Activated CD4-positive, CD25-positive, alpha-beta regulatory T cell (primary cell): ENCODE measurements around the gene TNRC6A.
"Not testable (repeated sequence)": the region's sequence is repeated elsewhere in the genome, so short reads cannot be mapped to it uniquely, and the experiment has no call there.

Experiments
- DNase-seq, 4 experiments: peaks; one replicate each; lab custom pipeline; 2025; lab: John Stamatoyannopoulos, UW

Gene TNRC6A

GRCh38 chr16:24758373-24758772 lies 28.9 kb downstream of the TNRC6A start:
- no peak for DNase-seq

DNA sequence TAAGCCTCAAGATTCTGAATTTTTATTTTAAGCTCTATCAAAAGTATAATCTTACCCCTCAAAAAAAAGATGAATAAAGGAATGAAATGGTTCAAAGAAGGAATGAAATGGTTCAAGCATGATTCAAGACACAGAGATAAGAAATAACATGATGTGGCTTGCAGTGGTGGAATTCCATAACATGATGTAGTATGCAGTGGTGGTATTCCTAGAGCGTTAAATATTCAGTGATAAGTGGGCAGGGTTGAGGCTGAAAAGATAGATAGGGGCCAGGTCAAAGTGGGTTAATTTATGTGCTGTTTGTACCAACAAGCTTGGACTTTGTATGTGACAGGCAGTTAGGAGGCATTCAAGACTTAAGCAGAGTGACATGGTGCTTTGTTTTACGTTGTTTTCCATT lies 29.6 kb downstream of the TNRC6A start:
- DNase-seq: no peak

- no peak for DNase-seq
These were observed 32.1 kb downstream of the TNRC6A start for GRCh38 chr16:24761526-24761925.

GRCh38 chr16:24764916-24765315 lies 35.5 kb downstream of the TNRC6A start:
- no peak for DNase-seq

- DNase-seq: no peak
These were observed 36.6 kb downstream of the TNRC6A start for GRCh38 chr16:24766057-24766456.

GRCh38 chr16:24769806-24770205 lies 40.4 kb downstream of the TNRC6A start:
- no peak for DNase-seq

GRCh38 chr16:24771132-24771778 lies 41.8 kb downstream of the TNRC6A start:
- no peak for DNase-seq

DNA sequence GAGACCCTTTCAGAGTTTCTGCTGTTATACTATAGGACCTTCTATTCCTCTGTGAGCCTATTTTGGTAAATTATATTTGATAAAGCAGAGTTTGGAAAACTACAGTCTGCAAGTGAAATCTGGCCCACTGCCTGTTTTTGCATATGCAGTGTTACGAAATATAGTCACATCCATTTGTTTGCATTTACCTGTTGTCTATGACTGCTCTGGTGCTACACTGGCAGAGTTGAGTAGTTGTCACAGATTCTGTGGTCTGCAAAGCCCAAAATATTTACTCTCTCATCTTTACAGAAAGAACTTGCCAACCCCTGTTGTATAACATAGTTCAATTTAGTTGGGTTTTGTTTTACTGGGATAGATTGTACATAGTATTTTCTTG lies 42.3 kb downstream of the TNRC6A start:
- DNase-seq: no peak

DNA sequence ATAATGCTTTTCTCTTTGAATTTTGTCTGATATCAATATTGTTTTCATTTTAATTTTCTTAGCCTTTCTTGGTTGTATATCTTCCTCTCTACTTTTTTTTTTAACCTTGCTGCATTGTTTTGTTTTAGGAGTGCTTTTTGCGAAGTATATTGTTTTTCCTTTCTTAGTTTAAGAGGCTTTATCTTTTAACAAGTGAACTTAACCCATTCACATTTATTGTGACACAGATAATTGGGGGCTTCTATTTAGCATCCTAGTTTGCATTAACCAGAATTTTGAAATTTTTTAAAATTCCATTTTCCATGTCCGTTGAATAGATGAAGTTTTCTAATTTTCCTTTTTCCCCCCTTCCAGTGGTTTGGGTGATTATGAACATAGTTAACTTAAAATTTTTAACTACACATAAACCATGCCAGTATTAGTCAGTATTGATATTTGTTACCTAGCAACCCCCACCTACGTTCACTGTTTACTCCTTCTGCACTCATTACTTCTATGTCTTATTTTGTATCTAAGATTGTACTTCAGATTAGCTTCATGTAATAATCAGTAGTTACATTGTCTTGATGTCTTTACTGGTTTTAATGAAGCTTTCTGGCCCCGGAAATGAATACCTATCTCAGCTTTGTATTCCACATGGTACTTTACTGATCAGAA lies 44.4 kb downstream of the TNRC6A start:
- DNase-seq: no peak

DNA sequence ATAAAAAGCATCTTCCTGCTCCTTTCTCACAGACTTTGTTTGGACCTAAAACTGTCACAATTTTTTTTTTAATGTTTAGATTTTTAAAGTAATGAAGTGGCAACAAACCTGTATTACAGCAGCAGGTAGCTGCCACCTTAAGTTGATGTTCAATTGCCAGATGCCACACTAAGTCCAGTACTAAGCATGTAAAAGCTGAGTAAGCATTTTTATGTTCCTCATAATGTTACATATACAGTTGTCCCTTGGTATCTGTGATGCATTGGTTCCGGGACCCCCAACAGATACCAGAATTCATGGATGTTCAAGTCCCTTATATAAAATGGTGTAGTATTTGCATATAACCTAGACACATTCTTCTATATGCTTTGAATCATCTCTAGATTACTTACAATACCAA lies 45.1 kb downstream of the TNRC6A start:
- no peak for DNase-seq

GRCh38 chr16:24775455-24775854 lies 46.0 kb downstream of the TNRC6A start:
- DNase-seq: no peak

- no peak for DNase-seq
These were observed 47.2 kb downstream of the TNRC6A start for GRCh38 chr16:24776501-24777220.

- no peak for DNase-seq
These were observed 49.2 kb downstream of the TNRC6A start for GRCh38 chr16:24778671-24779070.

- DNase-seq: no peak
These were observed 51.8 kb downstream of the TNRC6A start for GRCh38 chr16:24781256-24781655.

DNA sequence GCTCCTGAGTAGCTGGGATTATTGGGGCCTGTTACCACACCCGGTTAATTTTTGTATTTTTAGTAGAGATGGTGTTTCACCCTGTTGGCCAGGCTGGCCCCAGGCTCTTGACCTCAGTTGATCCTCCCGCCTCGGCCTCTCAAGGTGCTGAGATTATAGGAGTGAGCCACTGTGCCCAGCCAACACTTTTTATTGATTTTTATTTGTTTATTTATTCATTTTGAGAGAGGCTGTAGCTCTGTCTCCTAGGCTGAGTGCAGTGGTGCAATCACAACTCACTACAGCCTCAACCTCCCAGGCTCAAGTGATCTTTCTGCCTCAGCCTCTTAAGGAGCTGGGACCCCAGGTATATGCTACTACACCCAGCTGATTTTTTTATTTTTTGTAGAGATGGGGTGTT lies 54.7 kb downstream of the TNRC6A start:
- no peak for DNase-seq

- no peak for DNase-seq
These were observed 60.4 kb downstream of the TNRC6A start for GRCh38 chr16:24789881-24790280.

- no peak for DNase-seq
These were observed 71.1 kb downstream of the TNRC6A start for GRCh38 chr16:24800586-24800985.

- no peak for DNase-seq
These were observed 72.4 kb downstream of the TNRC6A start for GRCh38 chr16:24801761-24802302.

DNA sequence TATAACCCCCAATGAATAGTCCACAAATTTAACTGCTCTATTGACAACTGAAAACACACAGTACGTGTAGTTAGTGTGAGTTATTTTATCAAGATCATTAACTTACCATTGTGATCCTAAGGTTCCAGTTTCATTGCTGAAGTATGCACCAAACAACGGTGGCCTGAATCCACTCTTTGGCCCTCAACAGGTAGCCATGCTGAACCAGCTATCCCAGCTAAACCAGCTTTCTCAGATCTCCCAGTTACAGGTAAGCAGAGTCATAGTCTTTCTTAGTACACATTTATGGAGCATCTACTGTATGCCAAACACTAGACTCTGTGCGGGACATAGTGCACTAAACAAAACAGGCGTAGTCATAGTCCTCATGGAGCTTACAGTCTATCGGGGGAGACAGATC lies 76.0 kb downstream of the TNRC6A start:
- no peak for DNase-seq

GRCh38 chr16:24807301-24807700 lies 77.8 kb downstream of the TNRC6A start:
- DNase-seq: no peak

DNA sequence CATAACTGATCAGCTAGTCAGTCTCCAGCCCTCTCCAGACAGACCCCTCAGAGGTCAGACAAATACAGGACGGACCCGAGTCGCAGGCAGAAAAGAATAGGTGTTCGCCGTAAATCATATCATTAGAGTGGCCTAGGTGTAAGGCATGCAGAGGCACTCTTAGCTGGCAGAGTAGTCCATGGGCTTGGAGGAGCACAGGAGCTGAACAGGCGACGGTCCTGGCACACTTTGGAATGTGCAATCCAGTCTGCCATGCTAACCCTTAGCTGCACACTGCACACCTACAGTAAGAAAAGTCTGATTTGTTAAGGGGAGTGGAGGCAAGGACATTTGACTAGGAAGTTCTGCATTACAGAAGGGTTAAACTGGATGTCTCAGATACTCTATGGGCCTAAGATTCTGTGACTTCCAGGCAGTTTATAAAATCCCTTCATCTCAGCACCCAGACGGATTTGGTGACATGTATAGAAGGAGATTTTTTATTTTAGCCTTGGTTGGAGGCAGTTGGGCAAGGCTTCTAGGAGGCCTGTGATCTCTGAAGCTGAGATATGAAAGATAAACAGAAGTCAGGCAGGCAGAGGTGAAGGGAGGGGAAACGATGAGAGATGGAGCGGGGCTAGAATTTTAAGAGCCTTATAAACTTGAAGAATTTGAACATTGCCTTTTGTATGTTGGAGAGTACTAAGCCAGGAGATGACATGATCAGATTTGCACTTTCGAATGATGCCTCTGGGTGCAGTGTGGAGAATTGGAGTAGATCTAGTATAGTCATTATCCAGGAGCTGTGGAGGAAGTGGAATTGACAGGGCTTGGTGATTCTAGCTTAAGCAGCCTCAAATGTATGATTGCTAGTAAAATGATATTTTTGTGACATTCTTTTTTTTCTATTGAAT lies 81.7 kb downstream of the TNRC6A start:
- DNase-seq: no peak

DNA sequence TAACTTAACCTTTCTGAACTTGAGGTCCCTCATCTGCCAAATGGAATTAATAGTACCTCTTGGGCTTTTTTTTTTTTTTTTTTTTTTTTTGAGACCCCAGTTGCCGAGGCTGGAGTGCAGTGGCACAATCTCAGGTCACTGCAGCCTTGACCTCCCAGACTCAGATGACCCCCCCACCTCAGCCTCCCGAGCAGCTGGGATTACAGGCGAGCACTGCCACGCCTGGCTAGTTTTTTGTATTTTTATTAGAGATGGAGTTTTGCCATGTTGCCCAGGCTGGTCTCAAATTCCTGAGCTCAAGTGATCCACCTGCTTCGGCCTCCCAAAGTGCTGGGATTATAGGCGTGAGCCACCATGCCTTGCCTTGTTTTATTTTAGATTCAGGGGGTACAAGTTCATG lies 83.4 kb downstream of the TNRC6A start:
- not testable (repeated sequence) for DNase-seq
